ENCODE data around the gene GRPEL1. TPM values are rescaled to one million over a fixed set of nuclear protein-coding genes. Genes with fewer than 3 reads are reported as not detected.

Gene GRPEL1
- total RNA-seq, 8 experiments from 2014 or later = 14.3 to 75.1 (median 20.3) TPM

DNA sequence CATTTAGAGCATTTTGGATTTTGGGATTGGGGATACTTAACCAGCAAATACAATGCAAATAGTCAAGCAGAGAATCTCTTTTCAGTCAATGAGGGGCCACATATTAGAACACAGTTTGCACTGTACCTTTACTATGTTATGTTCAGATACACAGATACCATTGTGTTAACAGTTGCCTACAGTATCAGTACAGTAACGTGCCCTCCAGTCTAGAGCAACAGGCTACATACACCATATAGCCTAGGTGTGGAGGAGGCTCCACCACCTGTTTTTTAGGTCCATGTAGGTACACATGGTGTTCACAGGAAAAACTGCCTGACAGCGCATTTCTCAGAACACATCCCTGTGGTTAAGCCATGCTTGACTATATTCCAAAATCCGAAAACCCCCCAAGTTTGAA, 9.1 kb downstream of the GRPEL1 start:
- peak in 1 of 8 experiments; percentile 10 for ATAC-seq (replicated peaks in 6 of 8)
- H3K4me1 ChIP-seq (replicated peaks in 1 of 2) = no peaks in the 10 kb centered on the region
- H3K27ac ChIP-seq = no peak overlapping the region
- WGBS, 10 experiments = 70 to 100% (median 94%) methylated on average over 1 to 3 of the region's 3 CpGs
- in situ Hi-C loops (cut with MboI; ENCODE audit: low pct_unique_long_range_greater_than_20kb in 2 of 9, low sequenced_read_pairs in 9 of 9, unreplicated experiment in 9 of 9) = loop anchor here in 3 of 9 experiments (25.0 kb wide), 1 partner anchor 346 kb away; the partner anchor contains the start of genes BLOC1S4 (in 3 of the 3) and MRFAP1L1 (in 3 of the 3)
- no peak overlapping the region for H3K4me3 ChIP-seq

DNA sequence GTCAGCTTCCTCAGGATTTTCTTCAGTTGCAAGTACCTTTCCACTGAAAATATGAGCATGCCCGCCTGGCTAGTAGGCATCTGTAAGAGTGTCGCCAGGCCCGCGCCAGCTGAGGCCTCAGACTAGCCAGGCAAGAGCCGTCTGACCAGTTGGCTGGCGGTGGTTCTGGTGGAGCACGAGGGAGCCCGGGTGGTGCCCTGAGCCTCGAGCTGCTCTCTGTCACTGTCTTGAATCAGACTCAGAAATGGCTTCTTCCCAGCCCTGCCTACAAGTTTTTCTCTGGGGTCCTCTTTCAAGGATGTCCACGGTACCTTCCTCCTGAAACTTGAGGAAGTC, 11.9 kb downstream of the GRPEL1 start:
- WGBS, 10 experiments = 89 to 100% (median 93%) methylated on average over 2 to 5 of the region's 10 CpGs; no CpG with 5 or more reads in 5 of the 10 experiments
- no peak overlapping the region for H3K27ac ChIP-seq
- H3K4me3 ChIP-seq = no peak overlapping the region
- no peak for ATAC-seq (replicated peaks in 6 of 8)
- H3K4me1 ChIP-seq (replicated peaks in 1 of 2) = no peaks in the 10 kb centered on the region
- in situ Hi-C loops (cut with MboI; ENCODE audit: low pct_unique_long_range_greater_than_20kb in 2 of 9, low sequenced_read_pairs in 9 of 9, unreplicated experiment in 9 of 9) = loop anchor here in 3 of 9 experiments (25.0 kb wide), 1 partner anchor 344 kb away; the partner anchor contains the start of genes BLOC1S4 (in 3 of the 3) and MRFAP1L1 (in 3 of the 3)

DNA sequence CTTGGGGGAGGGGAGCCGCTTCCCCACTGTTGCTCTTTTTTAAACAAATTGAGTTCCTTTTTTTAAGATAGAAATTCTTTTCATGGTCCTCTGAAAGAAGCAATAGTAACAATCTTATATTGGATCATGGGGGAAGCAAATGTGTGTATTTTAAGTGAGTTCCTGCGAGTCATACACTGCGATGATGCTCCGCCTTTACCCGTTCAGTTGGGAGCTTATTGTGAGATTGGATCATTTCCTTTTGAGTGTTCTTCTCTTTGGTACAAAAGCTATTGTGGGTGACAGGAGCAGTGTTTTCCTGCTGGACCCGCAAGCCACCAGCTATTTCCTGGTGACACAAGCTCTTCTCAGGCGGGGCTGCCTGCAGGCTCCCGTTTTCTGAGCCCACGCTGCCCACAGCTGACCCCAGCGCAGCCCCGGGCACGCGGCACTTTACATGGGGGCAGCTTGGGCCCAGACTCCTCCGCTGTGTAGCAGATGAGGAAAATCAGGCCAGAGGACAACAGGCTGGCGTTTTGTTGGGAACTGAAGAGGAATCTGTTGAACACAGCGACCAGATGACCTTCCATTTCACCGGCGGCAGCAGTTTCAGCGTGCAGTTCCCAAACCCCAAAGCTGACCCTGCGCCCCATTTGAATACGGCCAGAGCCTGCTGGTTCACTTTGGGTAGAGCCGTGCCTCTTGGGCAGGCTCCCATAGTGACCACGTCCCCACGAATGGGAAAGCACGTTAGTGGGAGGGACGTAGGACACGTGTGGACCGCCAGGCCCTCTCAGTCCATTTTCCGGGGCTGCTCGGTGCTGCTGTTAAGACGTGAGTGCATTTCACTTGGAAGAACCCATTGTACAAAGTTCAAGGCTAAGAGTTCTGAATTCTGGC, 12.5 kb downstream of the GRPEL1 start:
- no peaks in the 10 kb centered on the region for H3K4me1 ChIP-seq (replicated peaks in 1 of 2)
- in situ Hi-C loops (cut with MboI; ENCODE audit: low pct_unique_long_range_greater_than_20kb in 2 of 9, low sequenced_read_pairs in 9 of 9, unreplicated experiment in 9 of 9) = loop anchor here in 3 of 9 experiments (25.0 kb wide), 1 partner anchor 343 kb away; the partner anchor contains the start of genes BLOC1S4 (in 3 of the 3) and MRFAP1L1 (in 3 of the 3)
- 70 to 100% (median 91%) methylated on average over 2 to 23 of the region's 31 CpGs; no CpG with 5 or more reads in 2 of the 10 experiments for WGBS, 10 experiments
- H3K27ac ChIP-seq = no peak overlapping the region
- no peak for ATAC-seq (replicated peaks in 6 of 8)
- no peak overlapping the region for H3K4me3 ChIP-seq

DNA sequence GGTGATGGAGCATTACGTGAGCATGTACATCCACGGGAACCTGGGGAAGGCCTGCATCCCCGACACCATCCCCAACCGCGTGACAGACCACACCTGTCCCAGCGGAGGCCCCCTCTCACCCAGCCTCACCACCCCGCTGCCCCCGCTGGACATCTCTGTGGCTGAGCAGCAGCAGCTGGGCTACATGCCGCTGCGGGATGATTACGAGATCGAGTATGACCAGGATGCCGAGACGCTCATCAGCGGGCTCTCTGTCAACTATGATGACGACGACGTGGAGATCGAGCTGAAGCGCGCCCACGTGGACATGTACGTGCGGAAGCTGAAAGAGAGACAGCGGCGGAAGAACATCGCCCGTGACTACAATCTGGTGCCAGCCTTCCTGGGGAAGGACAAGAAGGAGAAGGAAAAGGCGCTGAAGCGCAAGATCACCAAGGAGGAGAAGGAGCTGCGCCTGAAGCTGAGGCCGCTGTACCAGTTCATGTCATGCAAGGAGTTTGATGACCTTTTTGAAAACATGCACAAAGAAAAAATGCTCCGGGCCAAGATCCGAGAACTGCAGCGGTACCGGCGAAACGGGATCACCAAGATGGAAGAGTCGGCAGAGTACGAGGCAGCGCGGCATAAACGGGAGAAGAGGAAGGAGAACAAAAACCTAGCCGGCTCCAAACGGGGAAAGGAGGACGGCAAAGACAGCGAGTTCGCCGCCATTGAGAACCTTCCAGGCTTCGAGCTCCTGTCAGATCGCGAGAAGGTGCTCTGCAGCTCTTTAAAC, 13.6 kb downstream of the GRPEL1 start:
- H3K4me3 ChIP-seq = no peak overlapping the region
- in situ Hi-C loops (cut with MboI; ENCODE audit: low pct_unique_long_range_greater_than_20kb in 2 of 9, low sequenced_read_pairs in 9 of 9, unreplicated experiment in 9 of 9) = loop anchor here in 3 of 9 experiments (25.0 kb wide), 1 partner anchor 342 kb away; the partner anchor contains the start of genes BLOC1S4 (in 3 of the 3) and MRFAP1L1 (in 3 of the 3)
- H3K4me1 ChIP-seq (replicated peaks in 1 of 2) = no peaks in the 10 kb centered on the region
- no peak overlapping the region for H3K27ac ChIP-seq
- whole genome bisulfite sequencing, 10 experiments = 91 to 97% (median 95%) methylated on average over 12 to 37 of the region's 52 CpGs; no CpG with 5 or more reads in 1 of the 10 experiments
- ATAC-seq (replicated peaks in 6 of 8) = no peak

DNA sequence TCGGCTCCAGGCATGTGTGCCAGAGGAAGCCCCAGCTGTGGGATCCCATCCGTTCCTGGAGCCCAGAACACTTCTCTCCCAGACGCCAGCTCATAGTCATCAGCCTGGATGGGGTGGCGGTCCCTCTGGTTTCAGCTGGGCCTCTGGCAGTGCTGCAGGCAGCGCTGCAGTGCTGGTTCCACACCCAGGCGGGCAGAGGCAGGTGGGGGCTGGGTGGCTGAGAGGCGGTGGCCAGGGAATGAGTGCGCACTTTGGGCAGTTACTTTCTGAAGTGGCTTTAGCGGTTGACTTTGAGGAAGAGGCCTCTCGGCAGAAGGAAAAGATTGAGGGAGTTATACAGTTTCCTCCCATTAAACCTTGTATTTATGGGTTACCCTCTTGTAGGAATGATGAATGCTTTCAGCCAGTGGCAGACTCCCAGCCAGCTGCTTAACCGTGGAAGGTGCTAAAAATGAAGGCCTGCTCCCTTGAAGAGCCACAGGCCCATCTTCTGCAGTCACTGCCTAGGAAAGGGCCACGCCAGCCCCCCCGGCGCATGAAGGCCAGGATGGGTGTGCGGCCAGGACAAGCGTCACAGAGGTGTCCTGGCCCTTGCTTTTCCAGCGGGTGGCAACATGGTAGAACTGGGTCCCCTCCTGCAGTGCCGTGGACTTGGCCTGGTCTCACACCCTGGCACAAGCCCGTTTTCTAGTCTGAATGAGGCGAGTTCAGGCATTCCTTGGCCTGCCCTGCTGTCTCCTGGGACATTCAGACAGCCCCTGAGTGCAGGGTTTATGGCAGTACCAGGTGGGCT, 14.7 kb downstream of the GRPEL1 start:
- 29 to 92% (median 80%) methylated on average over 1 to 13 of the region's 20 CpGs; no CpG with 5 or more reads in 2 of the 10 experiments for WGBS, 10 experiments
- no peak overlapping the region for H3K4me3 ChIP-seq
- H3K27ac ChIP-seq = no peak overlapping the region
- ATAC-seq (replicated peaks in 6 of 8) = peak in 7 of 8 experiments; percentile 18 to 96 (median 59)
- H3K4me1 ChIP-seq (replicated peaks in 1 of 2) = no peaks in the 10 kb centered on the region
- in situ Hi-C loops (cut with MboI; ENCODE audit: low pct_unique_long_range_greater_than_20kb in 2 of 9, low sequenced_read_pairs in 9 of 9, unreplicated experiment in 9 of 9) = loop anchor here in 3 of 9 experiments (25.0 kb wide), 1 partner anchor 341 kb away; the partner anchor contains the start of genes BLOC1S4 (in 3 of the 3) and MRFAP1L1 (in 3 of the 3)

DNA sequence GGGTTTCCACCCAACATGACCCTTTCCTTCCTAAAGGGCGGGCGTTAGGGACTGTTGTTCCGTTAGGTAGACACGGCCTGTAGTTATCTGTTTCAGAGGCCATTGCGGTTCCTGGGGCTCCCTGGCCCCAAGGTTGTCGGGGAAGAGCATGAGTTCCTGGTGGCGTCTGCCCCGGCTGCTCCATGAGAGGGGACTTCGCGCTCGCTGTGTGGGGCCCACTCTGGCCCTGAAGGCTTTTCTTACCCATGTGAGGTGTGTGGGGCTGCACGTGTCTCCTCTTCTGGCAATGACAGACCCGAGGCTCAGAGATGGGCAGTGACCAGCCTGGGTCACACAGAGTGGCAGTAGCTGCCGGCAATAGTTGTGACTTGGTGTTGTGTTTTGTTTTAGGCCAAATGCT, 15.6 kb downstream of the GRPEL1 start:
- in situ Hi-C loops (cut with MboI; ENCODE audit: low pct_unique_long_range_greater_than_20kb in 2 of 9, low sequenced_read_pairs in 9 of 9, unreplicated experiment in 9 of 9) = loop anchor here in 3 of 9 experiments (25.0 kb wide), 1 partner anchor 340 kb away; the partner anchor contains the start of genes BLOC1S4 (in 3 of the 3) and MRFAP1L1 (in 3 of the 3)
- no peaks in the 10 kb centered on the region for H3K4me1 ChIP-seq (replicated peaks in 1 of 2)
- no peak overlapping the region for H3K4me3 ChIP-seq
- H3K27ac ChIP-seq = no peak overlapping the region
- no peak for ATAC-seq (replicated peaks in 6 of 8)
- WGBS, 10 experiments = 0 to 100% (median 80%) methylated on average over 1 to 2 of the region's 14 CpGs; no CpG with 5 or more reads in 4 of the 10 experiments

DNA sequence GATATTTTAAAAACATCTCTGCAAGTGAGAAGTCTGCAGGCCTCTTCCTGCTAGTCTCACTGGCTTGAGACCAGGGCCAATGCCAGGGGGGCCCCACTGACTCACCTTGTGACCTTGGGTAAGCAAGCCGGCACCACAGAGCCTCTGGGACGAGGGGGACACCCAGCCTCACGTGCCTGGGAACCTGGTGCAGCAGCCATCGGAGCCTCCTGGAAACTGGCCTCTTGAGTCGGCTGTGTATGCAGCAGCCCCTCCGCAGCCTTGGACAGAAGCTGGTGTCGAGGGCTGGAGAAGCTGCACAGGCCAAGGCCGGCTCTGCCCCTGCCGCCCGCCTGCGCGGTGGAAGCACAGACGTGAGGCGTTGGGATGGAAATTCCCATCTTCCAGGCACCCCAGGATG, 16.0 kb downstream of the GRPEL1 start:
- in situ Hi-C loops (cut with MboI; ENCODE audit: low pct_unique_long_range_greater_than_20kb in 2 of 9, low sequenced_read_pairs in 9 of 9, unreplicated experiment in 9 of 9) = loop anchor here in 3 of 9 experiments (25.0 kb wide), 1 partner anchor 340 kb away; the partner anchor contains the start of genes BLOC1S4 (in 3 of the 3) and MRFAP1L1 (in 3 of the 3)
- Histone ChIP-seq H3K27ac (no peak overlapping the region), H3K4me1 (replicated peaks in 1 of 2) (no peaks in the 10 kb centered on the region), H3K4me3 (no peak overlapping the region)
- WGBS, 10 experiments = 90 to 100% methylated on average over 1 to 2 of the region's 14 CpGs; no CpG with 5 or more reads in 8 of the 10 experiments
- ATAC-seq (replicated peaks in 6 of 8) = no peak

DNA sequence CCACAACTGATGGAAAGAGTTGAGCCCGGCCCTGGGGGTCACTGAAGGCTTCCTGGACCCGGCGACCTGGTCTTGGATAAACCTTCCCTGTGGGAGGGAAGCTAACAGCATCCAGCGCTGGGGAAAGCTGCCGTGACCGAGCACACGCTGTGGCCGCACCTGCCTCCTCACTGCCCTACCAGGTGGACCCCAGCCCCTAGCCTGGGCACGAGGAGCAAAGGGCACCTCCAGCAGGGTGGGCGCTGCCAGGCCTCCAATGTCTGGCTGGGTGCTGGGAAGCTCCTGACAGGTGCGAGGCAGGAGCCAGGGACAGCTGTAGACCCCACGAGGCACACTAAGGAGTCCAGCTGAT, 16.7 kb downstream of the GRPEL1 start:
- Histone ChIP-seq H3K27ac (no peak overlapping the region), H3K4me3 (no peak overlapping the region), H3K4me1 (replicated peaks in 1 of 2) (no peaks in the 10 kb centered on the region)
- ATAC-seq (replicated peaks in 6 of 8) = no peak
- 40 to 100% (median 76%) methylated on average over 1 to 5 of the region's 12 CpGs; no CpG with 5 or more reads in 7 of the 10 experiments for WGBS, 10 experiments
- in situ Hi-C loops (cut with MboI; ENCODE audit: low pct_unique_long_range_greater_than_20kb in 2 of 9, low sequenced_read_pairs in 9 of 9, unreplicated experiment in 9 of 9) = loop anchor here in 3 of 9 experiments (25.0 kb wide), 1 partner anchor 339 kb away; the partner anchor contains the start of genes BLOC1S4 (in 3 of the 3) and MRFAP1L1 (in 3 of the 3)

DNA sequence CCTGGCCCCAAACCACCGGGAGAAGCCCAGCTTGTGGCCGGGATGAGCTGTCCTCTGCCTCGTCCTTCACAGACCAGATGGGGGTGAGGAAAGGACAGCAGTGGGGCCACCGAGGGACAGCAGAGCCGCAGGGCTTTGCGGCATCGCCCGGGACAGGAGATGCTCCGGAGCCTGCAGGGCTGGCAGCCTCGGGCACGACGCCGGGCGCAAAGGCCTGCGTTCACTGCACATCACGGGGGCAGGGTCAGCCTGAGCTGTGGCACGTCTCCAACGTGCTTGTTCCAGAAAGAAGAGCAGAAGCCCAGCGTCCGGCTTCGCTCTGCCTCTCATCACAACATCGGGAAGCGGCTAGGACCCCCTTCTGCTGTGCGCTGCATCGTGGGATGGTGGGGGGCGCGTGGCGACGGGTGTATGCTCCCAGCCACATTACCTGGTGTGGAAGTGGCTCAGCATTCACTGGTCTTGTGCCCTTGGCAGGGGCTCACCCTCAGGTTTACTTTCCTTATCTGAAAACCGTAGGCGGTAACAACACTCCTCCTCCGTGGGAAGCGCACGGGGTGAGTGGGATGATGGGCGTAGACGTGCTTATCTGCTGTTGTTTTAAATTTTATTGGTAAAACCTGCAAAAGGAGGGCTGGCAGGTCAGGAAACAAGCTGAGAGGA, 17.3 kb downstream of the GRPEL1 start:
- Histone ChIP-seq H3K4me3 (no peak overlapping the region), H3K4me1 (replicated peaks in 1 of 2) (peaks cover 2 to 3% of the 10 kb centered on the region in 2 donors), H3K27ac (no peak overlapping the region)
- ATAC-seq (replicated peaks in 6 of 8) = no peak
- in situ Hi-C loops (cut with MboI; ENCODE audit: low pct_unique_long_range_greater_than_20kb in 2 of 9, low sequenced_read_pairs in 9 of 9, unreplicated experiment in 9 of 9) = loop anchor here in 3 of 9 experiments (25.0 kb wide), 1 partner anchor 338 kb away; the partner anchor contains the start of genes BLOC1S4 (in 3 of the 3) and MRFAP1L1 (in 3 of the 3)
- WGBS, 10 experiments = 60 to 100% (median 90%) methylated on average over 1 to 6 of the region's 36 CpGs; no CpG with 5 or more reads in 6 of the 10 experiments

DNA sequence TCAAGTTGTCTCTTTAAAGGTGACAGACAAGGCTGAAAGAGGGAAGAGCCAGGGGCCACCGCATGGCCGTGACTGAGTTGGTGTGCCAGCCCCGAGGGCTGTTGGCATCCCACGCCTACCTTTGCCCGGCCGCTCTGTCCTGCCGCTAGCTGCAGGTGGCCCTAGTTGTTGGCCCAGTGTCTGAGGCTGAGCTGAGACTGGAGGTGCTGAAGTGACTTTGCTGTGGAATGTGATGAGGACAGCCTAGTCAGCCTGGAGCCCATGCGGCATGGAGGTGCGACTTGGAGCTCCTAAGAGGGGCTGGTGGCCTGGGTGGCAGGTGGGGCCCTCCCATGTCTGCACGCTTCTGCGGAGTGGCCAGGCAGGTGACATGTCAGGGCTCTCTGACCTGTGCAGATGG, 18.1 kb downstream of the GRPEL1 start:
- H3K27ac ChIP-seq = no peak overlapping the region
- WGBS, 10 experiments = 75 to 94% (median 90%) methylated on average over 2 to 4 of the region's 11 CpGs; no CpG with 5 or more reads in 7 of the 10 experiments
- peaks cover 9 to 10% of the 10 kb centered on the region in 2 donors for H3K4me1 ChIP-seq (replicated peaks in 1 of 2)
- H3K4me3 ChIP-seq = no peak overlapping the region
- ATAC-seq (replicated peaks in 6 of 8) = no peak
- in situ Hi-C loops (cut with MboI; ENCODE audit: low pct_unique_long_range_greater_than_20kb in 2 of 9, low sequenced_read_pairs in 9 of 9, unreplicated experiment in 9 of 9) = loop anchor here in 4 of 9 experiments (25.0 kb wide), 1 partner anchor 337 kb away; the partner anchor contains the start of genes BLOC1S4 (in 4 of the 4) and MRFAP1L1 (in 4 of the 4)

DNA sequence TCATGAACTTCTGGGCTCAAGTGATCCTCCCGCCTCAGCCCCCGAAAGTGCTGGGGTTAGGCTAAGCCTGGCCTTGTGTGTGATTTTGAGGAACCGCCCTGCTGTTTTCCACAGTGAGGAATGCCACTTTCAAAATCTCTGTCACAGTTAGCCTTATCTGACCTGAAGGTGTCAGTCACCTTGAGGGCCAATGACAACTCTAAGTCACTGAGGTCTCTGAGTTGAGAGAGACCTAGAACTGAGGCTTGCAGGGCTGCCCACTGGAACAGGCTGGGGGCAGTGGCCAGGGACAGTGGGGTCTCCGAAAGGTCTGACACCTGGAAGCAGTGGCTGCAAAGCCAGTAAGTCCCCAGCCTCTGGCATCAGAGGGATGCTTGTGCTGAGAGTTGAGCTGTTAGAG, 18.6 kb downstream of the GRPEL1 start:
- in situ Hi-C loops (cut with MboI; ENCODE audit: low pct_unique_long_range_greater_than_20kb in 2 of 9, low sequenced_read_pairs in 9 of 9, unreplicated experiment in 9 of 9) = loop anchor here in 1 of 9 experiments (25.0 kb wide), 1 partner anchor 337 kb away; the partner anchor contains the start of genes BLOC1S4 and MRFAP1L1
- Histone ChIP-seq H3K27ac (no peak overlapping the region), H3K4me3 (no peak overlapping the region), H3K4me1 (replicated peaks in 1 of 2) (peaks cover 10 to 13% of the 10 kb centered on the region in 2 donors)
- WGBS, 10 experiments = 73 to 100% (median 90%) methylated on average over 1 to 3 of the region's 4 CpGs; no CpG with 5 or more reads in 5 of the 10 experiments
- no peak for ATAC-seq (replicated peaks in 6 of 8)

Measured in motor neuron (in vitro differentiated cells).